Activated CD4-positive, alpha-beta memory T cell treated with anti-CD3 and anti-CD28 coated beads for 36 hours (primary cell): Measurements from ENCODE around the gene MUC3A. TPM values are rescaled to one million over a fixed set of nuclear protein-coding genes. Genes with fewer than 3 reads are reported as not detected.
"Not testable (repeated sequence)": the region's sequence is repeated elsewhere in the genome, so short reads cannot be mapped to it uniquely, and the experiment has no call there.

ENCODE experiments used
- CTCF ChIA-PET: fragments of 350-600 bp; sonication (Branson Sonifier 250); formaldehyde crosslinking; loops from one replicate; lab custom pipeline; 2021; ENCODE audit warnings: antibody characterized with exemption, inconsistent platforms; lab: Charles Lee
- POLR2A ChIA-PET: fragments of 350-600 bp; sonication (Branson Sonifier 250); formaldehyde crosslinking; loops from one replicate; lab custom pipeline; 2021; ENCODE audit warnings: antibody characterized with exemption; lab: Charles Lee
- DNase-seq: peaks from one replicate; pipeline ENCODE4 v3.0.0-alpha.2; 2020
- H3K27ac Mint-ChIP-seq: one replicate; pipeline ENCODE4 v1.8.0; 2021; ENCODE audit warnings: mixed read lengths
- H3K27me3 Mint-ChIP-seq: one replicate; pipeline ENCODE4 v1.8.0; 2021; ENCODE audit warnings: mixed read lengths
- H3K36me3 Mint-ChIP-seq: one replicate; pipeline ENCODE4 v1.8.0; 2021; ENCODE audit warnings: mixed read lengths
- H3K4me1 Mint-ChIP-seq: one replicate; pipeline ENCODE4 v1.8.0; 2021; ENCODE audit warnings: low read depth, mixed read lengths
- H3K4me3 Mint-ChIP-seq: one replicate; pipeline ENCODE4 v1.8.0; 2021; ENCODE audit warnings: mild to moderate bottlenecking, mixed read lengths
- H3K9me3 Mint-ChIP-seq: one replicate; pipeline ENCODE4 v1.8.0; 2021; ENCODE audit warnings: mixed read lengths
- intact Hi-C: fragments of 100-400 bp; cut with micrococcal nuclease; formaldehyde crosslinking; loops from one replicate; pipeline ENCODE4 v1.15.1; 2023
- total RNA-seq, 2 experiments: library from RNA; stranded (reverse); gene quantifications; one replicate each; pipeline ENCODE4 v1.2.3, GENCODE V29; 2021

MUC3A gene
- total RNA-seq, 2 experiments from 2014 or later: 0.29 TPM; not detected in 1

DNA sequence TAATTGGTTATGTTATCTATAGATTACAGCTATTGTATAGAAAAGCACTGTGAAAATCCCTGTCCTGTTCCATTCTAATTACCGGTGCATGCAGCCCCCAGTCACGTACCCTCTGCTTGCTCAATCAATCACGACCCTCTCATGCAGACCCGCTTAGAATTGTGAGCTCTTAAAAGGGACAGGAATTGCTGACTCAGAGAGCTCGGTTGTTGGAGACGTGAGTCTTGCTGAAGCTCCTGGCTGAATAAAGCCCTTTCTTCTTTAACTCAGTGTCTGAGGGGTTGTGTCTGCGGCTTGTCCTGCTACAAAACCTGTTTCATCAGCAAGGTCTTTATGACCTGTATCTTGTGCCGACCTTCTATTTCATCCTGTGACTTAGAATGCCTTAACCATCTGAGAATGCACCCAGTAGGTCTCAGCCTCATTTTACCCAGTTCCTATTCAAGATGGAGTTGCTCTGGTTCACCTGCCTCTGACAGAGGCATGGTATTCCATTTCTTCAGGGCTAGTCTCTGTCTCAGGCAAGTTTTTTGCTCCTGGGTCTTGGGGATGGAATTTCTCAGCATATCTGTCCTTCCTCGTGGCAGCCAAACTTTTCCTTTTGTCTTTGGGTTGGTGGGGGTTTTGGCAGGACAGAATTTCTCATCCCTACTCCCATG, 29.4 kb upstream of the MUC3A start:
- H3K4me1 Mint-ChIP-seq, H3K36me3 Mint-ChIP-seq, H3K27ac Mint-ChIP-seq, H3K27me3 Mint-ChIP-seq, DNase-seq, CTCF ChIA-PET, intact Hi-C loops, H3K4me3 Mint-ChIP-seq, H3K9me3 Mint-ChIP-seq, POLR2A ChIA-PET: not testable (repeated sequence)

DNA sequence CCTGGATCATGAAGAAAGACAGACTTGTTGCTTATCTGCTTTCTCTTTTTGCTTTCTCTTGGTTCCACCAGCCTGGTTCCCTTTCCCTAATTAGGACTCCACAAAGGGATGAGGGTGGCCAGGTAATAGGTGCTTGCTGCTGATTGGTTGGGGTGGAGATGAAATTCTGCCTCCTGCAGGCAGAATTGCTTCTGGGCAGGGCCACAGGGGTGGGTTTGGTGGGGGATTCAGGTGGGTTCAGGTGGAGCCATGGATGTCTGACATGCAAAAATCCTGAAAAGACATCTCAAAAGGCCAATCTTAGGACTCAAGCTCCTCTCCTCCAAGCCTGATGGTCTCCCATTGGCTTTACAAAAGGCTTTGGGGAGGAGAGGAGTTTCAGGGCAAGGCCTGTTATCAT, 28.3 kb upstream of the MUC3A start:
- DNase-seq: no peak
- Mint-ChIP-seq H3K9me3 (no peaks in the 10 kb centered on the region), H3K27ac (no peak overlapping the region), H3K4me1 (no peaks in the 10 kb centered on the region), H3K4me3 (no peak overlapping the region), H3K36me3 (no peaks in the 10 kb centered on the region), H3K27me3 (peaks cover 9% of the 10 kb centered on the region)
- intact Hi-C loops: no loop called here
- POLR2A ChIA-PET: no interaction called here
- CTCF ChIA-PET: no interaction called here

DNA sequence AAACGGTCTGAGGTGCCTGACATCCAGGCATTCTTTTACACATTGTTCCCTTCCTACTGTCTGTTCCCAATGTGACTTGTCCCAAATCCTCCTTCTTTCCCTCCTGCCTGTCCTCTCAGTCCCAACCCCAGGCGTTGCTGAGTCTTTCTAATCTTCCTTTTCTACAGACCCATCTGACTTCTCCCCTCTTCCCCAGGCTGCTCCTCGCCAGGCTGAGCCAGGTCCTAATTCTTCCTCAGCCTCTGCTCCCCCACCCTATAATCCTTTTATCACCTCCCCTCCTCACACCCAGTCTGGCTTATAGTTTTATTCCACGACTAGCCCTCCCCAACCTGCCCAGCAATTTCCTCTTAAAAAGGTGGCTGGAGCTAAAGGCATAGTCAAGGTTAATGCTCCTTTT, 25.7 kb upstream of the MUC3A start:
- CTCF ChIA-PET, H3K27ac Mint-ChIP-seq, H3K4me3 Mint-ChIP-seq, H3K4me1 Mint-ChIP-seq, DNase-seq, H3K27me3 Mint-ChIP-seq, H3K9me3 Mint-ChIP-seq, POLR2A ChIA-PET, H3K36me3 Mint-ChIP-seq, intact Hi-C loops: not testable (repeated sequence)

DNA sequence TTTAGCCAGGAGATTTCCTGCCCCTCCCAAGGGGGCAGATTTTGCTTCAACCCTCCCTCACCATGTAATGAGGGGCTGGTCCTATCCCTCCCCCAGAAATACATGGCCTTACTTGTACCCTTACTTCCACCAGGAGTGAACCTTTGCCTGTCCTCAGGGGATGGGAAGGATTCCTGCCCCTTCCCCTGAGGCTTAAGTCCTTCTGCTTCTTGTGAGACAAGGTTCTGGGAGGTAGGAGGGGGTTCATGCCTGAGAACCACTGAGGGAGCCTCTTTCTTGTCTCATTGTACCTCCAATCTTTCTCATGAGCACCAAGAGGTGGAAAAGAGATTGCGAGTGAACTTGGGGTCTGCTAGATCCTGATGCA, 19.5 kb upstream of the MUC3A start:
- H3K4me3 Mint-ChIP-seq: no peak overlapping the region
- peaks cover 5% of the 10 kb centered on the region for H3K27me3 Mint-ChIP-seq
- H3K27ac Mint-ChIP-seq: no peak overlapping the region
- POLR2A ChIA-PET: no interaction called here
- CTCF ChIA-PET: no interaction called here
- no peaks in the 10 kb centered on the region for H3K36me3 Mint-ChIP-seq
- H3K9me3 Mint-ChIP-seq: peaks cover 5% of the 10 kb centered on the region
- no peaks in the 10 kb centered on the region for H3K4me1 Mint-ChIP-seq
- no peak for DNase-seq
- intact Hi-C loops: no loop called here

DNA sequence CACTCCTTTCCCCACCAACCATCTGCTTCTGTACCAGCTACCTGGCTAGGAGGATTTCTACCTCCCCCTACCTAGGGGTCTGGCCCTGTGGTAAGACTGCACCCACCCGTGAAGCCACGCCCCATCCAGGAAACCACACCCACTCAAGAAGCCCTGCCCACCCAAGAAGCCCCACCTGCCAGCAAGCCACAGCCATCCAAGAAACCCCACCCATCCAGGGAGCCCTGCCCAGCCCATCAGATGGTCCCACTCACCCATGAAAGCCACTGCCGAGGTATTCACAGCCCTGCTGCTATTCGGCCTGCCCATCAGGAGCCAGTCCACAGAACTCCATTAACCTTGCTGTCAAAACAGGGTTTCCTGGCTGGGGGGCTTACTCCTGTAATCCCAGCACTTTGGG, 15.6 kb upstream of the MUC3A start:
- ChIA-PET CTCF (no interaction called here), POLR2A (no interaction called here)
- Mint-ChIP-seq H3K36me3 (no peaks in the 10 kb centered on the region), H3K27me3 (peaks cover 10% of the 10 kb centered on the region), H3K9me3 (peaks cover 5% of the 10 kb centered on the region), H3K27ac (no peak overlapping the region), H3K4me3 (no peak overlapping the region), H3K4me1 (no peaks in the 10 kb centered on the region)
- DNase-seq: no peak
- intact Hi-C loops: no loop called here

DNA sequence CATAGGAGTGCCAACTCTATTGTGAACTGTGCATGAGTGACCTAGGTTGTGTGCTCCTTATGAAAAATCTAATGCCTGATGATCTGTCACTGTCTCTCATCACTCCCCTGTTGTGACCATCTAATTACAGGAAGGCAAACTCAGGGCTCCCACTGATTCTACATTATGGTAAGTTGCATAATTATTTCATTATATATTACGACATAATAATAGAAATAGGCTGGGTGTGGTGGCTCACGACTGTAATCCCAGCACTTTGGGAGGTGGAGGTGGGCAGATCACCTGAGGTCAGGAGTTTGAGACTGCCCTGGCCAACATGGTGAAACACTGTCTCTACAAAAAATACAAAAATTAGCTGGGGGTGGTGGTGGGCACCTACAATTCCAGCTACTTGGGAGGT, 14.0 kb upstream of the MUC3A start:
- DNase-seq, H3K27ac Mint-ChIP-seq, H3K27me3 Mint-ChIP-seq, intact Hi-C loops, H3K4me1 Mint-ChIP-seq, H3K4me3 Mint-ChIP-seq, H3K36me3 Mint-ChIP-seq, CTCF ChIA-PET, POLR2A ChIA-PET: not testable (repeated sequence)
- H3K9me3 Mint-ChIP-seq: peaks cover 17% of the 10 kb centered on the region

DNA sequence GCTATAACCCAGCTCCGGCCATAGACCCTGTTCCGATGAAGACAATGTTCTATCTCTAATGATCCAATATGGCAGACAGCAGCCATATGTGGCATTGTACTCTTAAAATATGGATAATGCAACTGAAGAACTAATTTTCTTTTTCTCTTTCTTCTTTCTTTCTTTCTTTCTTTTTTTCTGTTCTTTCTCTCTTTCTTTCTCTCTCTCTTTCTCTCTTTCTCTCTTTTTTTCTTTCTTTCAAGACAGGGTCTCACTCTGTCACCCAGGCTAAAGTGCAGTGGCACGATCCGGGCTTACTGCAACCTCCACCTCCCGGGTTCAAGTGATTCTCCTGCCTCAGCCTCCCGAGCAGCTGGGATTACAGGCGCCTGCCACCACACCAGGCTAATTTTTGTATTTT, 13.2 kb upstream of the MUC3A start:
- POLR2A ChIA-PET, intact Hi-C loops, H3K27ac Mint-ChIP-seq, CTCF ChIA-PET, H3K4me3 Mint-ChIP-seq, DNase-seq, H3K27me3 Mint-ChIP-seq, H3K36me3 Mint-ChIP-seq, H3K4me1 Mint-ChIP-seq: not testable (repeated sequence)
- peaks cover 17% of the 10 kb centered on the region for H3K9me3 Mint-ChIP-seq

DNA sequence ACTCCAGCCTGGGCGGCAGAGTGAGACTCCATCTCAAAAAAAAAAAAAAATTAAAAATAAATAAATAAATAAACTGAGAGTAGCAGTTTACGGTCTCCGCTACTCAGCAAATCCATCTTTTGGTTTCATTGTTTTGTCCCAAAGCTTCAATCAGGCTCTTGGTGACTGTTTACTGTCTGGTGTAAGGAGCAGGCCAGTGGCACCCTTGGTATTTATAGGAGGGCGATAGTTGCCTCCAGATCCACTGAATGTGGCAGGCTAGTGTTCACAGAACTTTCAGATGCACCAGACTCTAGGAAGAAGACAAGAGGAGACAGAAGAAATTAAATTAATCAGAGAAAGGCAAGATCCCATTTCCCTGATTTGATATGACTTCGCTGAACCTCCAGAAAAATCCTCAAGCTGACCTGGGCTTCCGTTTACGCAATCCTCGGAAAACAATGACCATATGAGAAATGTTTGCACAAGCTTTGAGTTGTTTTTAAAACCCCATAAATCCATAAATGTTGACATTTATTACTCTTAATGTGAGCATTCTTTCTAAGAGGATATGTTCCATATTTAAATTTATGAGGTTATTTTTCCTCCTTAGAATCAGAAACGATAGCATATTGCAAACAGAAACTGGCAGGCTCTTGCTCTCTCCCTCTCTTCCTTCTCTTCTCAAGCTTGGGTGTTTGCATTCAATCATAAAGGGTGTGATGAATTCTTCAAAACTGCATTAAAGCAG, 7.1 kb upstream of the MUC3A start:
- POLR2A ChIA-PET: no interaction called here

DNA sequence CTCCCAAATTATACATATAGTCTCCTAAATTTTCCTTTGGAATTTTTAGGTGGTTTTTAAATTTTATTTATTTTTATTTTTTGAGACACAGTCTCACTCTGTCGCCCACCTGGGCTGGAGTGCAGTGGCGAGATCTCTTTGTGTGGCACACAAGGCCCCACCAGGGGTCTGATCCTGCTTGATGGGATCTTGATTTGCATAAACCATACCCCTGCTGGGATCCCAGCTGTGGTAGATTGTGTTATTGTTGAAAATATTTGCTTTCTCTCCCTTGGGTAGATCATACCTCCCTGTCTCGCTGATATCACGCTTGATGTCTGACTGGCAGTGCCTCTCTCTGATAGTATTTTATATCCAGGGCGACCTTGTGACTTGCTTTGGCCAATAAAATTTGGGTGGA, 5.6 kb upstream of the MUC3A start:
- intact Hi-C loops: no loop called here
- ChIA-PET CTCF (no interaction called here), POLR2A (no interaction called here)
- Mint-ChIP-seq H3K27ac (no peak overlapping the region), H3K4me3 (no peak overlapping the region), H3K4me1 (no peaks in the 10 kb centered on the region), H3K9me3 (peaks cover 12% of the 10 kb centered on the region), H3K27me3 (peaks cover 12% of the 10 kb centered on the region), H3K36me3 (no peaks in the 10 kb centered on the region)
- DNase-seq: no peak

More for the DNA sequence above, 7.1 kb upstream of the MUC3A start:
- intact Hi-C loops: no loop called here
- peaks cover 12% of the 10 kb centered on the region for H3K27me3 Mint-ChIP-seq
- H3K4me1 Mint-ChIP-seq: no peaks in the 10 kb centered on the region
- no peaks in the 10 kb centered on the region for H3K36me3 Mint-ChIP-seq
- CTCF ChIA-PET: no interaction called here
- DNase-seq: no peak
- H3K4me3 Mint-ChIP-seq: no peak overlapping the region
- H3K9me3 Mint-ChIP-seq: peaks cover 12% of the 10 kb centered on the region
- H3K27ac Mint-ChIP-seq: no peak overlapping the region

DNA sequence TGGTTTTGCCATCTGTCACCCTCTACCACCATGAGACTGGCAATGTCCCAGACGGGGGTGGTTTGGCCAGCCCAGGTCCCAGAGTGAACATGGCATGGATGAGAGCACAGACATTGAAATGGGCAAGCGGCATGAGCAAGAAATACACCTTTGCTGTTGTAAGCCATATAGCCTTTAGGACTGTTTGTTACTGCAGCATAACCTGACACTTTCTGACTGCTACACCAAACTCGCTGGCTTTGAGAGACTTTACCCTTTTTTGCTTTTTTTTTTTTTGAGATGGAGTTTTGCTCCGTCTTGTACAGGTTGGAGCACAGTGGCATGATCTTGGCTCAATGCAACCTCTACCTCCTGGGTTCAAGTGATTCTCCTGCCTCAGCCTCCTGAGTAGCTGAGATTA, 5.2 kb upstream of the MUC3A start:
- H3K9me3 Mint-ChIP-seq: peaks cover 11% of the 10 kb centered on the region
- H3K4me3 Mint-ChIP-seq: no peak overlapping the region
- CTCF ChIA-PET: no interaction called here
- intact Hi-C loops: no loop called here
- no peak for DNase-seq
- POLR2A ChIA-PET: no interaction called here
- H3K27ac Mint-ChIP-seq: no peak overlapping the region
- H3K27me3 Mint-ChIP-seq: peaks cover 14% of the 10 kb centered on the region
- no peaks in the 10 kb centered on the region for H3K4me1 Mint-ChIP-seq
- no peaks in the 10 kb centered on the region for H3K36me3 Mint-ChIP-seq

DNA sequence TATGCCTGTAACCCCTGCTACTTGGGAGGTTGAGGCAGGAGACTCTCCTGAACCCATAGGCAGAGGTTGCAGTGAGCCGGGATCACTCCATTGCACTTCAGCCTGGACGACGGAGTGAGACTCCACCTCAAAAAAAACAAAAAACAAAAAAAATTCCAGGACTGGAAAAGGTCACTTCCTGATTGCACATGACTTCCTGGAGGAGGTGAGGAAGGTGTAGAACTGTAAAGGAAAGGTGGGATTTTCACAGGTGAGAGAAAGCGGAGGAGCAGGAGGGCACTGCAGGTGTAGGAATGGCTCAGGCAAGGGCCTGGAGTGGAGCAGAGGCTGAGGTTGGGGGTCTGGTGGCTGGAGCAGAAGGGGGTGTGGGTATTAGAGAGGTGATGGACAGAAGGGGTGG, 3.2 kb upstream of the MUC3A start:
- Mint-ChIP-seq H3K9me3 (no peaks in the 10 kb centered on the region), H3K36me3 (no peaks in the 10 kb centered on the region), H3K27ac (no peak overlapping the region), H3K4me1 (no peaks in the 10 kb centered on the region), H3K27me3 (peaks cover 25% of the 10 kb centered on the region), H3K4me3 (no peak overlapping the region)
- CTCF ChIA-PET: interaction anchor here (0.6 kb wide), 1 partner anchor 201 kb away, joined by 4 read pairs; no protein-coding TSS in a partner anchor
- POLR2A ChIA-PET: no interaction called here
- no peak for DNase-seq
- intact Hi-C loops: no loop called here

DNA sequence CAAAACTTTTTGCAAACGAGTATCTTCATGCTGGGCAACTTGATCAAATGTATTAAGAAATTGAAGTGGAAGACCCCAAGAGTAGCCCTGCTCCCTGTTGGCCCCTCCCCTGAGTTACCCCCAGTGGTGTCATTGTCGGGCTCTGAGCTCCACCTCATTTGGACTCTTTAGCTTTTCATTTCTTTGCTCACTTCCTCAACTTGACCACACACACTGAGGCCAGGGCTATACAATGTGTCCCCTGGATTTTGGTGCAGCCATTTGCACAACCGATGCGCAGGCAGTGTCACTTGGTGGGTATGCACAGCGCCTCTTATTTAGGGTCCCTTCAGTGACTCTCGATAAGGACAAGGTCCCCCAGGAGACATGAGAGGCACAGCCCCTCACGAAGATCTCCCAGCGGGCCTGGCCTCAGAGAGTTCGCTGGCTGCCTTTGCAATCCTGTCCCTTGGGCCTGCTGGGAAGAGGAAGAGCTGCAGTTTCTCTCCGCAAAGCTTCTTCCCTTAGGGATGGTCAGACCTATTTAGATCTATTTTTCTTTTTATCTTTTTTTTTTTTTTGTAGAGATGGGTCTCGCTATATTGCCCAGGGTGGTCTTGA, 2.5 kb upstream of the MUC3A start:
- no peaks in the 10 kb centered on the region for H3K36me3 Mint-ChIP-seq
- no peaks in the 10 kb centered on the region for H3K4me1 Mint-ChIP-seq
- POLR2A ChIA-PET: no interaction called here
- no peak overlapping the region for H3K4me3 Mint-ChIP-seq
- intact Hi-C loops: no loop called here
- DNase-seq: no peak
- H3K27me3 Mint-ChIP-seq: peaks cover 25% of the 10 kb centered on the region
- no peak overlapping the region for H3K27ac Mint-ChIP-seq
- H3K9me3 Mint-ChIP-seq: no peaks in the 10 kb centered on the region
- CTCF ChIA-PET: no interaction called here

DNA sequence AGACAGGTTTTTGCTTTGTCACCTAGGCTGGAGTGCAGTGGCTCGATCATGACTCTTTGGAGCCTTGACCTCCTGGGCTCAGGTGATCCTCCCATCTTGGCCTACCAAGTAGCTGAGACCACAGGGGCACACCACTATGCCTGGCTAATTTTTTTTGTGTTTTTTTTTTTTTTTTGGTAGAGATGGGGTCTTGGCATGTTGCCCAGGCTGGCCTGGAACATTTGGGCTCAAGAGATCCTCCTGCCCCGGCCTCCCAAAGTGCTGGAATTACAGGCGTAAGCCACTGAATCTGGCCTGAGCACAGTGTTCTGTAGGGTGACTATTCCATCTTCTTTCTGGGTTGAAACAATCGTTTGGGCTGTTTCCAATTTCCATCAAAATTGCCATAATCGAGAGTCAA, 1.5 kb upstream of the MUC3A start:
- intact Hi-C loops: no loop called here
- CTCF ChIA-PET: no interaction called here
- no peak overlapping the region for H3K27ac Mint-ChIP-seq
- no peaks in the 10 kb centered on the region for H3K4me1 Mint-ChIP-seq
- no peaks in the 10 kb centered on the region for H3K9me3 Mint-ChIP-seq
- peaks cover 25% of the 10 kb centered on the region for H3K27me3 Mint-ChIP-seq
- POLR2A ChIA-PET: no interaction called here
- no peak overlapping the region for H3K4me3 Mint-ChIP-seq
- no peak for DNase-seq
- H3K36me3 Mint-ChIP-seq: no peaks in the 10 kb centered on the region
